GM12874 (cell line): ENCODE data around the gene BAZ2B.

ENCODE experiments used
- CTCF ChIP-seq: IDR thresholded peaks from 2 replicates; pipeline ENCODE4 v1.5.1; 2011; ENCODE audit warnings: low read depth, mild to moderate bottlenecking, control low read depth, low read length, moderate library complexity; ENCODE audit not compliant: insufficient read depth

BAZ2B gene

GRCh38 chr2:159298967-159299366 is 317.4 kb downstream of the BAZ2B start:
- no peak for TF ChIP-seq CTCF

GRCh38 chr2:159297042-159297707 is 319.2 kb downstream of the BAZ2B start:
- no peak for TF ChIP-seq CTCF

- no peak for TF ChIP-seq CTCF
Measured at GRCh38 chr2:159292157-159292556, 324.2 kb downstream of the BAZ2B start.

GRCh38 chr2:159290289-159290907 is 325.9 kb downstream of the BAZ2B start:
- TF ChIP-seq CTCF, result no peak

GRCh38 chr2:159287733-159288132 is 328.6 kb downstream of the BAZ2B start:
- TF ChIP-seq CTCF, result no peak

- no peak for TF ChIP-seq CTCF
Measured at GRCh38 chr2:159286709-159287441, 329.5 kb downstream of the BAZ2B start.

GRCh38 chr2:159285929-159286708 is 330.2 kb downstream of the BAZ2B start, which contains the start of gene WDSUB1:
TSS of gene WDSUB1 (minus strand) at chr2:159286703. CDS start at chr2:159283069, 3,634 bp downstream.
- no peak for TF ChIP-seq CTCF
